CD4-positive, CD25-positive, alpha-beta regulatory T cell (primary cell): ENCODE data around the gene ZNF791. TPM values are rescaled to one million over a fixed set of nuclear protein-coding genes. Genes with fewer than 3 reads are reported as not detected.
"Not testable (repeated sequence)": the region's sequence is repeated elsewhere in the genome, so short reads cannot be mapped to it uniquely, and the experiment has no call there.

Source experiments
- ATAC-seq, 2 donors: fragments of 150-1000 bp; cut with Tn5 transposase; one replicate each; pipeline ENCODE4 v1.10.0; 2021; ENCODE audit warnings: low read depth in 2 of 2, moderate number of reproducible peaks in 2 of 2, moderate library complexity in 1 of 2
- DNase-seq, 3 donors: peaks; one replicate each; pipeline versions ENCODE4 v3.0.0 to v3.0.0-alpha.2; 2012 to 2022; ENCODE audit warnings: mixed read lengths in 1 of 3
- H3K27ac ChIP-seq: one replicate; pipeline ENCODE4 v1.7.0; 2013; ENCODE audit warnings: mild to moderate bottlenecking, low read length; ENCODE audit not compliant: insufficient read depth, poor library complexity, severe bottlenecking
- H3K27me3 ChIP-seq: one replicate; pipeline ENCODE4 v1.7.0; 2013; ENCODE audit warnings: low read length; ENCODE audit not compliant: control insufficient read depth, insufficient read depth
- H3K36me3 ChIP-seq: one replicate; pipeline ENCODE4 v1.7.0; 2013; ENCODE audit warnings: mild to moderate bottlenecking, low read length, moderate library complexity; ENCODE audit not compliant: control insufficient read depth, insufficient read depth
- H3K4me1 ChIP-seq: 2 replicates; pipeline ENCODE4 v1.7.0; 2013; ENCODE audit warnings: mild to moderate bottlenecking, low read length; ENCODE audit not compliant: insufficient read depth, control insufficient read depth, poor library complexity, severe bottlenecking
- H3K4me3 ChIP-seq: one replicate; pipeline ENCODE4 v1.7.0; 2013; ENCODE audit warnings: low read depth, mild to moderate bottlenecking, low read length, moderate library complexity
- H3K9me3 ChIP-seq, 2 experiments: 1 replicate in 1 of 2; 2 replicates in 1 of 2; pipeline ENCODE4 v1.7.0; 2013; ENCODE audit warnings: low read length in 2 of 2, mild to moderate bottlenecking in 1 of 2, moderate library complexity in 1 of 2; ENCODE audit not compliant: control insufficient read depth in 2 of 2
- H3K27ac Mint-ChIP-seq, 3 donors: one replicate each; pipeline ENCODE4 v1.8.0; 2020 to 2022; ENCODE audit warnings: mild to moderate bottlenecking in 3 of 3, mixed read lengths in 3 of 3, moderate library complexity in 2 of 3
- H3K27me3 Mint-ChIP-seq: one replicate; pipeline ENCODE4 v1.8.0; 2022; ENCODE audit warnings: mild to moderate bottlenecking, mixed read lengths
- H3K36me3 Mint-ChIP-seq: one replicate; pipeline ENCODE4 v1.8.0; 2020; ENCODE audit warnings: mixed read lengths
- H3K4me1 Mint-ChIP-seq, 4 donors: one replicate each; pipeline ENCODE4 v1.8.0; 2020 to 2022; ENCODE audit warnings: mixed read lengths in 4 of 4, mild to moderate bottlenecking in 1 of 4
- H3K4me3 Mint-ChIP-seq, 4 donors: one replicate each; pipeline ENCODE4 v1.8.0; 2020 to 2022; ENCODE audit warnings: mild to moderate bottlenecking in 4 of 4, mixed read lengths in 4 of 4, moderate library complexity in 3 of 4
- H3K9me3 Mint-ChIP-seq, 7 donors: one replicate each; pipeline ENCODE4 v1.8.0; 2020 to 2022; ENCODE audit warnings: mixed read lengths in 7 of 7, mild to moderate bottlenecking in 3 of 7, moderate library complexity in 2 of 7
- polyA plus RNA-seq, 4 donors: library from polyadenylated mRNA; unstranded; fragments of 300-500 nt; fragmentation: Illumina TruSeq; gene quantifications; one replicate each; pipeline ENCODE4 v1.2.3, GENCODE V29; 2021
- total RNA-seq: library from RNA; stranded (reverse); gene quantifications from one replicate; pipeline ENCODE4 v1.2.3, GENCODE V29; 2022

The ZNF791 gene
- total and polyA plus RNA-seq, 5 donors from 2014 or later: 9.6 to 65.1 (median 12.9) TPM

DNA sequence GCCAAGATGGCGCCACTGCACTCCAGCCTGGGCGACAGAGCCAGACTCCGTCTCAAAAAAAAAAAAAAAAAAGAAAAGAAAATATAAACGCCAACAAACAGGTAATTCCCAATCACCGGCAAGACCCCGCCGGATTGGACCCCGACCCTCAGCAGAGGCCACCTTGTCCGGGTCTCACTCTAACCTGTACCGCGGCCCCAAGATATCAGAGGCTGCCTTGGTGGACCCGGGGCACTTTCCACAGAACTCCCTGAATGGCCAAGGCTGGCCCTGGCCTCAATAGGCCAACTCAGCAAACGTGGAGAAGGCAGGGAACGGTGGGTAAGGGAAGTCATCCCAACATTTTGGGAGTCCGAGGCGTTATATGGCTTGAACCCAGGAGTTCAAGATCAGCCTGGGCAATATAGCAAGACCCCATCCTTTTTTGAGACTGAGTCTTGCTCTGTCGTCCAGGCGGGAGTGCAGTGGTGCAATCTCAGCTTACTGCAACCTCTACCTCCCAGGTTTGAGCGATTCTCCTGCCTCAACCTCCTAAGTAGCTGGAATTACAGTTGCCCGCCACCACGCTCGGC, 28.0 kb downstream of the ZNF791 start:
- H3K27ac ChIP-seq: no peak overlapping the region
- no peaks in the 10 kb centered on the region for H3K9me3 ChIP-seq
- H3K27ac Mint-ChIP-seq: no peak overlapping the region
- H3K4me1 Mint-ChIP-seq: peaks cover 8 to 14% (median 12%) of the 10 kb centered on the region in 4 donors
- ATAC-seq: no peak
- DNase-seq: no peak
- no peaks in the 10 kb centered on the region for H3K27me3 Mint-ChIP-seq
- H3K4me3 Mint-ChIP-seq: no peak overlapping the region
- H3K4me1 ChIP-seq: peaks cover 10% of the 10 kb centered on the region
- no peaks in the 10 kb centered on the region for H3K36me3 ChIP-seq
- no peaks in the 10 kb centered on the region for H3K9me3 Mint-ChIP-seq
- no peaks in the 10 kb centered on the region for H3K27me3 ChIP-seq
- H3K36me3 Mint-ChIP-seq: no peaks in the 10 kb centered on the region
- no peak overlapping the region for H3K4me3 ChIP-seq

DNA sequence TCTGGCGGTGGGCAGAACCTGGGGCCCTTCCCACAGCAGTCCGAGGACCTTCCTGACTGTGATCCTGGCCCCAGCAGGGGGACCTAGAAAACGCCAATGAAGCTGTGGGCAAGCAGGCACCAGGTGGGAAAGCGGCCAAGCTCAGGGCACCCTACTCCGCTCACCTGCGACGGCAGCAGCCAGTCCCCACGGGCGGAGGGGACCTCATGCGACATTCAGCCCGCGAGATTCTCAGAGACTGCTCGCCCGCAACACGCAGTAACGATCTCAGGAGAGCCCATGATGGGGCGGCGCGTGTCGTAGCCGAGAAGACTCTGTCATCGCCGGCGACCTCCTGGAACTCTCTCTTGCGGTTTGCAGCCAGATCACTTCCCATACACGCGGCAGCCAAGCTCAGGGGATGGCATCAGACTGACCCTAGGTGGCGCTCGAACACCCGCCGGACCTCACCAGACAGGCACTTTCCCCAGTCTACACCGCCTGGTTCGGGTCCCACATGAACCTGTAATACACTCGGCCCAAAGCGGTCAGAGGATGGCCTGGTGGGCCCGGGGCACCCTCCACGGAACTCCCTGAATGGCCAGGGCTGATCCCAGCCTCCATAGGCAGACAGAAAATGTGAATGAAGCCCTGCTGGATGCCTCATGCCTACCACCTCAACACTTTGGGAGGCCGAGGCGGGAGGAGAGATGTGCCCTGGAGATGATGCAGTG, 29.3 kb downstream of the ZNF791 start:
- no peaks in the 10 kb centered on the region for H3K36me3 Mint-ChIP-seq
- H3K9me3 Mint-ChIP-seq: no peaks in the 10 kb centered on the region
- H3K27me3 ChIP-seq: no peaks in the 10 kb centered on the region
- no peaks in the 10 kb centered on the region for H3K9me3 ChIP-seq
- DNase-seq (peak; percentile 64 to 86 (median 72)), ATAC-seq (peak; percentile 90 to 91)
- no peaks in the 10 kb centered on the region for H3K36me3 ChIP-seq
- H3K4me3 ChIP-seq: no peak overlapping the region
- H3K4me3 Mint-ChIP-seq: peak overlapping the region in 3 of 4 donors; percentile 11 to 84 (median 75)
- H3K27me3 Mint-ChIP-seq: no peaks in the 10 kb centered on the region
- H3K4me1 Mint-ChIP-seq: peaks cover 3 to 14% (median 9%) of the 10 kb centered on the region in 4 donors
- peaks cover 10% of the 10 kb centered on the region for H3K4me1 ChIP-seq
- H3K27ac Mint-ChIP-seq: peak overlapping the region; percentile 68 to 94 (median 79)
- no peak overlapping the region for H3K27ac ChIP-seq

DNA sequence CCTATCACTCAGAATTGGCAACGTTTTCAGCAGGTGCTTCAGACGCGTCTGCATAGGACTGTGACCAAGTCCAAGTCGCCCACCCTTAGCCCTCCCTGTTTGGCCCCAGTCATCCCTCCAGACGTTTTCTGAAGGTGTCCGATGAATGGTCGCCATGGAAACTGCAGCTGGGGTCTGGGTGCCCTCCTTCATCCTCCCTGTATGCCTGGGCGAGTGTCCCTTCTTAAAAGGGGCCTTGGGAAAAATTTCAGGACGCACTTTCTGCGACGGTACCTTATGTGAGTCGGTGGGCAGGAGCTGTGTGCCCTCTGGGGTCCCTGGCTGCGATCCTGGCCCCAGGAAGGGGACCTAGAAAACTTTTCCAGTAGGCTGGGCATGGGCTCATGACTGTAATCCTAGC, 30.7 kb downstream of the ZNF791 start:
- peaks cover 10% of the 10 kb centered on the region for H3K4me1 ChIP-seq
- DNase-seq: no peak
- H3K27ac Mint-ChIP-seq: no peak overlapping the region

GRCh38 chr19:12642506-12642905, 31.8 kb downstream of the ZNF791 start:
- Mint-ChIP-seq H3K9me3 (no peaks in the 10 kb centered on the region), H3K36me3 (peaks cover 5% of the 10 kb centered on the region), H3K27ac (no peak overlapping the region), H3K27me3 (no peaks in the 10 kb centered on the region), H3K4me3 (no peak overlapping the region), H3K4me1 (peaks cover 0 to 9% (median 7%) of the 10 kb centered on the region in 4 donors)
- H3K27me3 ChIP-seq: no peaks in the 10 kb centered on the region
- ATAC-seq: no peak
- H3K9me3 ChIP-seq: no peaks in the 10 kb centered on the region
- H3K36me3 ChIP-seq: no peaks in the 10 kb centered on the region
- H3K4me3 ChIP-seq: no peak overlapping the region
- no peak for DNase-seq
- peaks cover 10% of the 10 kb centered on the region for H3K4me1 ChIP-seq
- no peak overlapping the region for H3K27ac ChIP-seq

More for the DNA sequence above, 30.7 kb downstream of the ZNF791 start:
- Histone ChIP-seq H3K27me3 (no peaks in the 10 kb centered on the region), H3K4me3 (no peak overlapping the region), H3K36me3 (no peaks in the 10 kb centered on the region), H3K27ac (no peak overlapping the region), H3K9me3 (no peaks in the 10 kb centered on the region)
- no peak for ATAC-seq
- no peaks in the 10 kb centered on the region for H3K27me3 Mint-ChIP-seq
- no peak overlapping the region for H3K4me3 Mint-ChIP-seq
- H3K4me1 Mint-ChIP-seq: peaks cover 0 to 9% (median 7%) of the 10 kb centered on the region in 4 donors
- H3K36me3 Mint-ChIP-seq: peaks cover 5% of the 10 kb centered on the region
- H3K9me3 Mint-ChIP-seq: no peaks in the 10 kb centered on the region

GRCh38 chr19:12643716-12644115, 33.0 kb downstream of the ZNF791 start:
- DNase-seq, H3K4me3 ChIP-seq, H3K9me3 ChIP-seq: not testable (repeated sequence)

GRCh38 chr19:12646551-12646950, 35.8 kb downstream of the ZNF791 start:
- H3K27me3 ChIP-seq: no peaks in the 10 kb centered on the region
- no peak overlapping the region for H3K4me3 ChIP-seq
- Mint-ChIP-seq H3K36me3 (peaks cover 10% of the 10 kb centered on the region), H3K27me3 (no peaks in the 10 kb centered on the region), H3K27ac (peak overlapping the region in 1 of 3 donors; percentile 45), H3K9me3 (peaks cover 0 to 1% (median 0%) of the 10 kb centered on the region in 7 donors), H3K4me1 (no peaks in the 10 kb centered on the region), H3K4me3 (no peak overlapping the region)
- H3K36me3 ChIP-seq: peaks cover 7% of the 10 kb centered on the region
- no peak overlapping the region for H3K27ac ChIP-seq
- DNase-seq (no peak), ATAC-seq (no peak)
- H3K9me3 ChIP-seq: no peaks in the 10 kb centered on the region
- no peaks in the 10 kb centered on the region for H3K4me1 ChIP-seq

More at GRCh38 chr19:12643716-12644115, 33.0 kb downstream of the ZNF791 start:
- H3K36me3 ChIP-seq, H3K9me3 Mint-ChIP-seq, H3K36me3 Mint-ChIP-seq, H3K27me3 ChIP-seq, H3K4me1 Mint-ChIP-seq, H3K27ac Mint-ChIP-seq, ATAC-seq, H3K4me3 Mint-ChIP-seq, H3K27me3 Mint-ChIP-seq, H3K27ac ChIP-seq: not testable (repeated sequence)
- H3K4me1 ChIP-seq: peaks cover 10% of the 10 kb centered on the region

- Histone ChIP-seq H3K4me1 (no peaks in the 10 kb centered on the region), H3K27ac (no peak overlapping the region), H3K9me3 (no peaks in the 10 kb centered on the region), H3K4me3 (no peak overlapping the region), H3K27me3 (no peaks in the 10 kb centered on the region), H3K36me3 (peaks cover 7% of the 10 kb centered on the region)
- Mint-ChIP-seq H3K27ac (no peak overlapping the region), H3K27me3 (no peaks in the 10 kb centered on the region), H3K36me3 (peaks cover 14% of the 10 kb centered on the region), H3K9me3 (peaks cover 0 to 1% (median 0%) of the 10 kb centered on the region in 7 donors), H3K4me1 (no peaks in the 10 kb centered on the region), H3K4me3 (no peak overlapping the region)
- ATAC-seq (no peak), DNase-seq (no peak)
Observed at GRCh38 chr19:12647047-12647446, 36.3 kb downstream of the ZNF791 start.
